G401 (cell line): Measurements from ENCODE around the gene NOMO2. TPM values are rescaled to one million over a fixed set of nuclear protein-coding genes. Genes with fewer than 3 reads are reported as not detected.
"Not testable (repeated sequence)": the region's sequence is repeated elsewhere in the genome, so short reads cannot be mapped to it uniquely, and the experiment has no call there.

Source experiments
- DNase-seq: peaks from one replicate; pipeline ENCODE4 v3.0.0-alpha.2; 2015; ENCODE audit warnings: low spot score
- in situ Hi-C: cut with HindIII; loops from 2 replicates; pipeline ENCODE4 v1.10.0; 2016; ENCODE audit warnings: low sequenced_read_pairs, mixed read lengths
- total RNA-seq: library from RNA; depleted of rRNA; stranded (reverse); fragments of >200 nt; shearing (Covaris generic); gene quantifications from 2 replicates; pipeline ENCODE4 v1.2.3, GENCODE V29; 2014

Gene NOMO2
- total RNA-seq, 1 experiment from 2014 or later = 109 TPM

- in situ Hi-C loops, DNase-seq: not testable (repeated sequence)
Observed at GRCh38 chr16:18577942-18578341, 16.0 kb upstream of the NOMO2 start.

- DNase-seq, in situ Hi-C loops: not testable (repeated sequence)
Observed at GRCh38 chr16:18575945-18576344, 14.0 kb upstream of the NOMO2 start.

DNA sequence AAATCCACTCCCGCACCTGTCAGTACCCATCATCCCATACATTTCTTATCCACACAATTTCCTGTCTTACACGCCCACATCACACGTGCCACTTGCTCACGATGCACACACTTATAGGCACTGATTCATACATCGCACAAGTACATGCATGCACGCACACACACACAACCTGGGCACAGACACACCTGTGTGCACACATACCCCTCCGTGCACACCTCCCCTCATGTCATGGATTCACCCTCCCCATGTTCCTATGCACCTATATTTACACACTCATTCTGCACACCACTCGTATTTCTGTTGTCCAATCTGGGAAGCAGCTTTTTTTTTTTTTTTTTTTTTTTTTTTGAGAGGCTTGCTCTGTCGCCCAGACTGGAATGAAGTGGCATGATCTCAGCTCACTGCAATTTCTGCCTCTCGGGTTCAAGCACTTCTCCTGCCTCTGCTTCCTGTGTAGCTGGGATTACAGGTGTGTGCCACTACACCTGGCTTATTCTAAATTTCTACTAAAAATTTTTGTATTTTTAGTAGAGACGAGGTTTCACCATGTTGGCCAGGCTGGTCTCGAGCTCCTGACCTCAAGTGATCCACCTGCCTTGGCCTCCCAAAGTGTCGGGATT is 13.5 kb upstream of the NOMO2 start:
- DNase-seq, in situ Hi-C loops: not testable (repeated sequence)

- DNase-seq, in situ Hi-C loops: not testable (repeated sequence)
Observed at GRCh38 chr16:18573887-18574286, 12.0 kb upstream of the NOMO2 start.

GRCh38 chr16:18572973-18573372 is 11.1 kb upstream of the NOMO2 start:
- DNase-seq, in situ Hi-C loops: not testable (repeated sequence)

DNA sequence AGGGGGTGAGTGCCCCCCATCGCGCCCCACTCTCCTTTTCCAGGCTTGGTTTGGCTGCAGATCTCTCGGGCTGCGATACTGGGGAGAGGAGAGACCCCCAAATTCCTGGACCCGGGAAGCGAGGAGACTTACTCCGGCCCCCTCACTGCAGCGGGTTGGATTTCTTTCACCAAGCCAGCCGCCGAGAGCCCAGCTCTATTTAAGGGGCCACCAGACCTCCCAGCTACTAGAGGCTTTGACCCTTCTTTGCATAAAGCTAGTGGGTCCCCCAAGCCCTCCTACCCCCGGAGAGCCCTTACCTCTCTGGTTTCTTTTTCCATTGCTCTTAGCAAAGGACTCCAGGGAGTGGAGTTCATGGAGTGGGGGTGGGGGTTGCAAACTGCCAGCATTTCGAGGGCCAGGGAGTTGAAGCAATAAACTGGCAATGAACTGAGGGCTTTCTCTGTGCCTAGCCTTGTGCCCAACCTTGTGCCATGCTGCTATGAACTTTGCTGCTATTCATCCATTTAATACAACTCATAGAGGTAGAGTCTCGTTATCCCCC is 9.5 kb upstream of the NOMO2 start:
- DNase-seq, in situ Hi-C loops: not testable (repeated sequence)

DNA sequence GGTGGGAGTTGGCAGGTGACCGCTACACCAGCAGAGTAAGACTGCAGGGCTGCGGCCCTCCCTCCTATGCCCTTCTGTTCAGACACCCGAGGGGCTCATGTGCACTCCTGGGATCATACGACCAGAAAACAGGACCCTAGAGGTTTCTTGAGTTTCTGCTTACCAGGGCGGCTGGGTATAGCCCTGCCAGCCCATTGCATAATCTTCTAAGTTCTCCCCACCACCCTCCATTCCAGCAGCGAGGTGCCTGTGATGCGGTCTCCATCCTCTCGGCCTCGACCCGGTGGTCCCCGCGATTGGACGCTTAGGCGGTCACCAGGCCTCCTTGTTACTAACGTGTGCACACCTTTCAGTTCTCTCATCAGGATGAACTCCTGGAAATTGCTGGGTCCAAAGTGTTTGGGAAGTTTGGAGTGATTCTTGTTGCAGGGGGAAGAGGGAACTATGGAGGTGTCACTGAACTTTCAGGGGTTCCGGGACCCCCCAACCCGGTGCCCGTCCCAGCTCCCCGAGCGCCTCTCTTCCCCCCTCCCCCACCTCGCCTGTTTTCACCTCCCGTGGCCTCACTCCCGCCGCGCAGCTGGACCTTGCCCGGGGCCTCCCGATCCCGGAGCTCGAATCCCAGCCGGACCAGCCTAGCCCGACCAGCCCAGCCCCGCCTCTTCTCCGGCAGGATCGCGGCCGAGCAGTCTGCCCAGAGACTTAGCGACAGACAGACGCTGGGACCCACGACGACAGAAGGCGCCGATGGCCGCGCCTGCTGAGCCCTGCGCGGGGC is 8.8 kb upstream of the NOMO2 start:
- in situ Hi-C loops, DNase-seq: not testable (repeated sequence)

GRCh38 chr16:18560416-18561220 is 1.3 kb downstream of the NOMO2 start:
- in situ Hi-C loops = not testable (repeated sequence)

DNA sequence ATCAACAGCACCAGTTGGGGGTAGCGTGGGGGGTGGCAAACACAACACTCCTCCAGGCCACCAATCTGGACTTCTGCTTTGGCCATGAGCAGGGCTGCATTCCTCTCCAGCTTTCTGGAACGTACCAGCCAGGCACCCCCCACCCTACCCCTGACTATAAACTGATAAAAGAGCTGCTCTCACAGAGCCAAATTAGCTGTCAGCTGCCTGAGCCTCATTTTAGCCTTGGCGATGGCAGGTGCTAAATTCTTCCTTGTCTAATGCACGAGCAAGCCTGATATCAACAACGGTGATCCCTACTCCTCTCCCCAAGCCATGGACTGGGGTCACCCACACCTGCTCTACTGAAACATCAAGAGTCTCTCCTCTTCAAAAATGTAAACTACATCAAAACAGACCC is 8.2 kb downstream of the NOMO2 start:
- DNase-seq, in situ Hi-C loops: not testable (repeated sequence)

More at GRCh38 chr16:18560416-18561220, 1.3 kb downstream of the NOMO2 start:
- peak; percentile 3 for DNase-seq

GRCh38 chr16:18547382-18547781 is 14.5 kb downstream of the NOMO2 start:
- in situ Hi-C loops, DNase-seq: not testable (repeated sequence)

GRCh38 chr16:18546853-18547252 is 15.0 kb downstream of the NOMO2 start:
- DNase-seq, in situ Hi-C loops: not testable (repeated sequence)

GRCh38 chr16:18544232-18545081 is 17.4 kb downstream of the NOMO2 start:
- in situ Hi-C loops, DNase-seq: not testable (repeated sequence)

- in situ Hi-C loops, DNase-seq: not testable (repeated sequence)
Observed at GRCh38 chr16:18541912-18542311, 20.0 kb downstream of the NOMO2 start.

DNA sequence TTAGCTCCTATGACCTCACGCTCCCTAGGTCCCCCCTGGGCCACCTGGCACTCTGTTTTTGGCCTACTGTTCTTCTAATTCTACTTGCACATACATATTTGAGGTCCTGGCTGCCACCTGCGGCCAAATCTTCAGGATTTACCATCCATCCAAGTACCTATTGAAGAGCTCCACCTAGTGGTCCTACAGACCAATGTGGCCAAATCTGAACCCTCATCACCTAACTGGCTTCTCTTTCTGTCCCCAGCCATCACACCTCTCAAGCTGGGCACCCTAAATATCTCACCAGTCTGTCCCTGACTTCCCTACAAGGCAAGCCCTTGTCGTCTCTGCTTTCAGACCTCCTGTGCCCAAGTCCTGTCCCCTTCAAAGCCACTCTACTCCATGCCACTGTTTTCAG is 24.9 kb downstream of the NOMO2 start:
- DNase-seq, in situ Hi-C loops: not testable (repeated sequence)

DNA sequence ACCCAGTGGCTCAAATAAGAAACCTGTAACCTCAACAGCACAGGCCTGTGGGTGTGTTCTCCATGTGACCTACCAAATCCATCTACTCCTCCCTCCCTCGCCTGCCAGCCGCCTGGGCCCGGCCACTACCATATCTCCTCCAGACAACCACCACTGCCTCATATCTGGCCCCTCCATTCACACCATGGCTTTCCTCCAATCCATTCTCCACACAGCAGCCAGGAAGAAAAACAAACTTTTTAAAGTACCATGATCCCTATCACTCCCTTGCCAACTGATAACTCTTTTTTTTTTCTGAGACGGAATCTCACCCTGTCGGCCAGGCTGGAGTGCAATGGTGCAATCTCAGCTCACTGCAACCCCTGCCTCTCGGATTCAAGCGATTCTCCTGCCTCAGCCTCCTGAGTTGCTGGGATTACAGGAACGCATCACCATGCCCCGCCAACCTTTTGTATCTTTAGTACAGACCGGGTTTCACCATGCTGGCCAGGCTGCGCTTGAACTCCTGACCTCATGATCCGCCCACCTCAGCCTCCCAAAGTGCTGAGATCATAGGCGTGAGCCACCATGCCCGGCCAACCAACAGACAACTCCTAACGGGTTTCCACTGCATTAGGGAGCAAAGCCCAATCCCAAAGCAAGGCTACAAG is 26.3 kb downstream of the NOMO2 start:
- DNase-seq, in situ Hi-C loops: not testable (repeated sequence)

DNA sequence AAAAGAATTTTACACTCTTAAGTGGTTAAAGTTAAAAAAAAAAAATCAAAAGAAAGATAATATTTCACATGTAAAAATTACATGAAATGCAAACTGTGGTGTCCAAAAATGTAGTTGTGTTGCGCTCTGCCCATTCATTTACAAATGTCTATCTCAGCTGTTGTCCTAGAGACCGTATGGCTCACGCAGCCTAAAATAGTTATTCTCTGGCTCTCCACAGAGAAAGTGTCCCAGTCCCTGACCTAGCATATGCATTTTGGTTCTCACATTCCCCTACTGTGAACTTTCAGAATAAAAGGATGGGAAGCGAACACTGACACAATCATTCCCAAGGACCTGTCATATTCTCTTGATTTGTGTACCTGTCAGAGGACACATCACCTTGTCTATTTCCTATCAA is 27.6 kb downstream of the NOMO2 start:
- in situ Hi-C loops, DNase-seq: not testable (repeated sequence)

DNA sequence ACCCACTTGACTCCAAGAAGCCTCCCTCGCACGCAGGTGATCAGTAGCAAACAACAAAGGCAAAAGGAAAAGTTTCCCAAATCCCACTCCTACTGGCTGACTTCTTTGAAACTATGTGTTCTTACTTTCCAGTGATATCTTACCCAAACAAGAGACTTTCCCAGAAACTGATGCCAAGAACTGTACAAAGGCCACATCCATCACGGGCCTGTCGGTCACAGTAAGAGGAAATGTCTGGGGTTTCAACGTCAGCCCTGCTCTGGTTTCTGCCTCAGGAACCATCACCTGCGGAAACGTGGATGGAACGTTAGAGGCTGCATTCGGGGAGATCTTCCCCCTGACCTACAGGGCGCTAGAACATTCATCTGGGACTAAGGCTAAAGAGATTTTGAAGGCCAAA is 30.6 kb downstream of the NOMO2 start:
- DNase-seq, in situ Hi-C loops: not testable (repeated sequence)

GRCh38 chr16:18530329-18530728 is 31.6 kb downstream of the NOMO2 start:
- DNase-seq, in situ Hi-C loops: not testable (repeated sequence)
